Urothelium cell line (cell line): ENCODE measurements around the gene FILIP1L.
A peak's percentile ranks its signal among the peaks of the same experiment; 100 is the strongest.

Experiments
- DNase-seq: peaks from one replicate; pipeline ENCODE4 v3.0.0; 2011; ENCODE audit warnings: low spot score, mixed read lengths
- FAIRE-seq: peaks from 2 replicates; lab custom pipeline; 2011; peaks lifted over from hg19 to GRCh38; lab: Jason Lieb, UNC

The FILIP1L gene

GRCh38 chr3:99823723-99824711 lies 290.3 kb downstream of the FILIP1L start:
- FAIRE-seq (no peak), DNase-seq (no peak)

DNA sequence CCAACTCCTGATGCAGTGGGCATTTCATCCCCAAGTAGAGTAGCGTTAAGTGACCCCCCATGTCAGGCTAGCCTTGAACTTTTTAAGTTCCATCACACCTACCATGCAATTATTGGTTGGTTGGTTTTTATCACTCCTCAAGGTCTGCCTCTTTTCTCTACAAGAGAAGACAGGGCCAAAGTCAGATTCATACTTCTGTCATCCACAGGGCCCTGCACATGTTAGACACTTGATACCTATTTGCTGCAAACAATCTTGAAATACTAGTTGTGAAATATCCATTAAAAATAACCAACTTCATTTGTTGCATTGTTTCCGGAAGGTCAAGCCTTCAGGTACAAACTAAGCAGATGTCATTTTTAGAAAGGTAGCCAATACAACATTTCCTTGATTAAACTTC lies 295.5 kb downstream of the FILIP1L start:
- FAIRE-seq (no peak), DNase-seq (no peak)

DNA sequence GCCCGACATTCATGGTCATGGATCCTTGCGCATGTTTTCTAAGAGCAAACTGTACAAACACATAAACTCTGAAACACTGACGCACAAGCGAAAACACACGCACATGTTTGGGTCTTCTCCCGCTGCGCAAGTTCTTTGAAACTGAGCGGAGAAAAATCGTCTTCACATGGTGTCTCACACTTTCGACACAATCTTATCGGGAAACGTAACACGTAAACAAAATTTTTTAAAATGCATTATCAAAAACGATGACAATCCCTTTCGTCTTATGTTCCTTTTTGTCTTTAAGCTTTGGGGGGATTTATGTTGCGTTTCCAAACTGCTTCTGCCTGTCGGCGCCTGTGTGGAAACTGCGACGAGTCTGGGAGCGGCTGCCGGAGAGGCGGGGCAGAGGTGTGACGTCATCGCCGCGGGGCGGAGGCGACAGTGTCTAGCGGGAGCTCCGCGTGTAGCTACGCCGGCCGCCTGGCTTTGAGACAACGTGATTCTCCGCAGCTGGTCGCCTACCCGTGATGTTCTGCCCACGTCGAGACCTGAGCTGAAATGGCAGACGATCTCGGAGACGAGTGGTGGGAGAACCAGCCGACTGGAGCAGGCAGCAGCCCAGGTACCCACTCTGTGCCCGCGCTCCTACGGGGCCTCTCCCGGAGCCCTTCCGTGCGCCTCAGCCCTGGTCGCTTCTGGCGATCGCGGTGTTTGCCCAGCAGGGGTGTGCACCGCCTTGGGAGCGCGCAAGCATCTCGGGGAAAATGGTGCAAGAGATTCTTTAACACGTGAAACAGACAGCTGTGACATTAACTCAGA lies 296.7 kb downstream of the FILIP1L start, which contains the start of gene CMSS1:
Gene CMSS1, plus strand, starts transcription at position 426 of the 804 bp plus-strand sequence.
- FAIRE-seq (peak; percentile 70), DNase-seq (peak; percentile 96)

- peak; percentile 41 for DNase-seq
- no peak for FAIRE-seq
Observed at GRCh38 chr3:99817047-99817436, 297.3 kb downstream of the FILIP1L start.

DNA sequence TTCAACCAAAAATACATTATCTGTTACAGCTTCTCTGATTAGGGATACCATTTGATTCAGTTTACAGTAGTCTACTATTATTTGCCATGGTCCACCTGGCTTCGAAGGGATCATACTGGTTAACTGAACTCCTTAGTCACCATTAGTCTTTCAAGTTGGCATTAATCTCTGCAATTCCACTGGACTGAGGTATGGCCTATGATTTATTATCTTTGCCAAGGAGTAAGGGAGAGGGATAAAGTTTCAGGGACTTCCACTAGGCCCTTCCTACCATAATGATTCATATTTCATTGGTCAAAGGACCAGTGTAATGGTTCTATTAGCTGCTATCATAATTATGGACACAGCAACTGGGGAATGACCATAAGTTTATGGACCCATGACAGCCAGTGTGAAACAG lies 303.9 kb downstream of the FILIP1L start:
- no peak for DNase-seq
- FAIRE-seq = no peak

DNA sequence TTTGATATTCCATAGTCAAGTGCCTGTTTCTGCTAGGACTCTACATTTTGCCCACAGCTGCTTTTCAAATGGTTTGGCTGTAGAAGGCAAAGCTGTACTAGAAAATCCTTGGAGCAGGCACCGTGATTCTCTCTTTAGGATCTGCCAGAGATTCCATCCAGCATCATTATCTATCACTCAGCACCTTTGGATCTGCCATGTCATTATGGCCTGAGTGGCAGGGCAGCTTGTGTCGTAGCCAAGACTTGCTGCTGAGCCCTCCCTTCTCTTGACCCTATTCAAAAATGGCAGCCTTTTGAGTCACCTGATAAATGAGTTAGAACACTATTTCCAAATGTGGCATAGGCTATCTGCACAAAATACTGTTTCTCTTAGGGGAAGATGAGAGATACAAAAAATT lies 304.7 kb downstream of the FILIP1L start:
- FAIRE-seq (no peak), DNase-seq (no peak)

DNA sequence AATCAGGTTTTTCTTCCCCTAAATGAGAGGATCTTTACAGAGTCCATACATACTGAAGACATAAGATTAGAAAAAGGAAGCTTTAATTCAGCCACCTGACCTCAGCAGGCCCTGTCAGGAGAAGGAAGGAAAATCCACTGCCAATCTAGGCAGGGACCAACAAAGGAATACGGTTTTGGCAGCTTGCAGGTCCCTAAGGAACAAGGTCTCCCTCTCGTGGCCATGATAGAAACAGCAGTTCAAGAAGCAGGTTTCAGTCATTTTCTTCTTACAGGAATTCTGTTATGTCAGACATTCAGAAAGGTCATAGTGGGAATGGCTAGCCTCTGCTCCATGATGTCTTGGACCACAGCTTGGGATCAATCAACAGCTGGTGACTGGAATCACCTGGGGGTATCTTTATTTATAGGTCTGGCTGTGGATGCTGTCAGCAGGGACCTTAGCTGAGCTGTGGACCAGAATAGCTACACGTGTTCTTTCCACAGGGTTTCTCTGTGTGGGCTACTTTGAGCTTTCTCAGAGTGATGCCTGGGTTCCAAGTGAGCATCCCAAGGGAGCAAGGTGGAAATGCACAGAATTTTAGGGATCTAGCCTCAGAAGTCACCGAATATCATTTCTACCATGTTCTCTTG lies 306.0 kb downstream of the FILIP1L start:
- DNase-seq (peak; percentile 78), FAIRE-seq (no peak)

DNA sequence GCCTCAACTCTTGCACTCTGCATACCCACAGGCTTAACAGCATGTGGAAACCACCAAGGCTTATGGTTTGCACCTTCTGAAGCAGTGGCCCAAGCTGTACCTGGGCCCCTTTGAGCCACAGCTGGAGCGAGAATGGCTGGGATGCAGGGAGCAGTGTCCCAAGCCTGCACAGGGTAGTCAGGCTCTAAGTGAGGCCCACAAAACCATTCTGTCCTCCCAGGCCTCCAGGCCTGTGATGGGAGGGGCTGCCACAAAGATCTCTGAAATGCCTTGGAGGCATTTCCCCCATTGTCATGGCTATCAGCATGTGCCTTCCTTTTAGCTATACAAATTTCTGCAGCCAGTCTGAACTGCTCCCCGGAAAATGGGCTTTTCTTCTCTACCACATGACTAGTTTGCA lies 309.1 kb downstream of the FILIP1L start:
- DNase-seq = no peak
- no peak for FAIRE-seq

DNA sequence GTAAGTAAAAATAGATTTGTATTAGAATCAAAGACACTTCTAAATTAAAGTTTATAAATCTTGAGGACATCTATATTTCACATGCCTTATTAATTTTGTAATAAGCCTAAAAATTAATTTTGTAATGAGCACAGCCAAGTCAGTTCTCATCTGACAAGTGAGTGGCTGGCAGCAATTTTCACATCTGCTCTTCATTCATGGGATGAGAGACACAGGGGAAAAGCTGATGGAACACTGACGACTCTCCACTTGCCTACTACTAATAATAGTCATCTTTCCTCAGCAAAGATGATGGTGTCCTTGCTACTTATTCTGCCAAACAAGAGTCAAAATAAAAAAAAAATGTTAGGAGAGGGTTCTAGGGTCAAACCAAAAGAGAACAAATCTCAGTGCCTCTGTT lies 311.0 kb downstream of the FILIP1L start:
- DNase-seq (no peak), FAIRE-seq (no peak)

DNA sequence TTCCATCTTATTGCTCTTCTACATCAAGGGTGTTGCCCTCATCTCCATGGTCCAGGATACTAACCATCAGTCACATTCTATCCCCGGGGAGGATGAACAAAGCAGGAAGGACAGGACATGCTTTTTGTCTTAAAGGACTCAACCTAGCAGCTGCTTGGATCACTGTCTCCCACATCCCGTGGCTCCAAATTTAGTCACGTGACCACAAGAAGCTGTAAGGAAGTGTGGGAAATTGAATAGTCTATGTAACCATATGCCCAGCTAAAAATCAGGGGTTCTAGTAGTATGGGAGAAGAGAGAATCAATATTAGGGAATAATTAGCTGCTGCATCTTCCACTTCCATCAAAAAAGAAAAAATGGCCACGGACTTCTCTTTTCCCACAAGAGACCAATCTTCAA lies 314.9 kb downstream of the FILIP1L start:
- no peak for DNase-seq
- no peak for FAIRE-seq

- DNase-seq (no peak), FAIRE-seq (peak; percentile 9)
Observed at GRCh38 chr3:99795573-99795972, 318.7 kb downstream of the FILIP1L start.

DNA sequence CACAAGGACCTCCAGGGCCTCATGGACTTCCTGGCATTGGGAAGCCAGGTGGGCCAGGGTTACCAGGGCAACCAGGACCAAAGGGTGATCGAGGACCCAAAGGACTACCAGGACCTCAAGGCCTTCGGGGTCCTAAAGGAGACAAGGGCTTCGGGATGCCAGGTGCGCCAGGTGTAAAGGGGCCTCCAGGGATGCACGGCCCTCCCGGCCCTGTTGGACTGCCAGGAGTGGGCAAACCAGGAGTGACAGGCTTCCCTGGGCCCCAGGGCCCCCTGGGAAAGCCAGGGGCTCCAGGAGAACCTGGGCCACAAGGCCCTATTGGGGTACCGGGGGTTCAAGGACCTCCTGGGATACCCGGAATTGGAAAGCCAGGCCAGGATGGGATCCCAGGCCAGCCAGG lies 319.8 kb downstream of the FILIP1L start:
- FAIRE-seq (no peak), DNase-seq (no peak)

- FAIRE-seq (peak; percentile 88), DNase-seq (peak; percentile 71)
Observed at GRCh38 chr3:99789011-99789721, 325.1 kb downstream of the FILIP1L start.
